ENCODE data around the gene TFIP11.

TFIP11 gene

GRCh38 chr22:26522592-26522991, 10.3 kb upstream of the TFIP11 start:
- no peak overlapping the region for H3K9ac ChIP-seq (ENCODE audit: low read depth, low read length)
- H3K4me1 ChIP-seq (ENCODE audit: control insufficient read depth, insufficient read depth, low read length), result no peaks in the 10 kb centered on the region
- no peaks in the 10 kb centered on the region for H3K9me3 ChIP-seq (ENCODE audit: control insufficient read depth, insufficient read depth, low read length)
- no peaks in the 10 kb centered on the region for H3K27me3 ChIP-seq (ENCODE audit: control insufficient read depth, insufficient read depth, low read length)
- H3K4me3 ChIP-seq (ENCODE audit: low read depth, low read length), result no peak overlapping the region
- peaks cover 20% of the 10 kb centered on the region for H3K36me3 ChIP-seq (ENCODE audit: control insufficient read depth, insufficient read depth, low read length)

GRCh38 chr22:26522012-26522411, 9.7 kb upstream of the TFIP11 start:
- H3K27me3 ChIP-seq (ENCODE audit: control insufficient read depth, insufficient read depth, low read length), result no peaks in the 10 kb centered on the region
- H3K4me3 ChIP-seq (ENCODE audit: low read depth, low read length), result no peak overlapping the region
- no peak overlapping the region for H3K9ac ChIP-seq (ENCODE audit: low read depth, low read length)
- no peaks in the 10 kb centered on the region for H3K9me3 ChIP-seq (ENCODE audit: control insufficient read depth, insufficient read depth, low read length)
- H3K4me1 ChIP-seq (ENCODE audit: control insufficient read depth, insufficient read depth, low read length), result no peaks in the 10 kb centered on the region
- peaks cover 15% of the 10 kb centered on the region for H3K36me3 ChIP-seq (ENCODE audit: control insufficient read depth, insufficient read depth, low read length)

GRCh38 chr22:26517429-26517828, 5.2 kb upstream of the TFIP11 start:
- Histone ChIP-seq H3K4me3 (ENCODE audit: low read depth, low read length) (no peak overlapping the region), H3K9me3 (ENCODE audit: control insufficient read depth, insufficient read depth, low read length) (no peaks in the 10 kb centered on the region), H3K4me1 (ENCODE audit: control insufficient read depth, insufficient read depth, low read length) (peaks cover 3% of the 10 kb centered on the region), H3K9ac (ENCODE audit: low read depth, low read length) (no peak overlapping the region), H3K36me3 (ENCODE audit: control insufficient read depth, insufficient read depth, low read length) (no peaks in the 10 kb centered on the region), H3K27me3 (ENCODE audit: control insufficient read depth, insufficient read depth, low read length) (no peaks in the 10 kb centered on the region)

DNA sequence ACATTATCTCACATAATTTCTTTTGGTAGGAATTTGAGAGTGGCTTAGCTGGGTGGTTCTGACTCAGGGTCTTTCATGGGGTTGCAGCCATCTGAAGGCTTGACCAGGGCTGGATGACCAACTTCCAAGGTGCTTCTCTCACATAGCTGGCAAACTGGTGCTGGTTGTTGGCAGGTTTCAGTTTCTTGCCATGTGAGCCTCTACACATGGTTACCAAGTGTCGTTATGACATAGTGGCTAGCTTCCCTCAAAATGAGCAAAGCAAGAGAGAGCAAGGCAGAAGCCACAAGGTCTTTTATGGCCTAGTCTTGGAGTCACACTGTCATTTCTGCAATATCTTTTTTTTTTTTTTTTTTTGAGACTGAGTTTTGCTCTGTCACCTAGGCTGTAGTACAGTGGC, 4.2 kb upstream of the TFIP11 start:
- H3K4me1 ChIP-seq (ENCODE audit: control insufficient read depth, insufficient read depth, low read length), result peaks cover 3% of the 10 kb centered on the region
- H3K27me3 ChIP-seq (ENCODE audit: control insufficient read depth, insufficient read depth, low read length), result no peaks in the 10 kb centered on the region
- no peaks in the 10 kb centered on the region for H3K9me3 ChIP-seq (ENCODE audit: control insufficient read depth, insufficient read depth, low read length)
- H3K36me3 ChIP-seq (ENCODE audit: control insufficient read depth, insufficient read depth, low read length), result no peaks in the 10 kb centered on the region
- no peak overlapping the region for H3K4me3 ChIP-seq (ENCODE audit: low read depth, low read length)
- no peak overlapping the region for H3K9ac ChIP-seq (ENCODE audit: low read depth, low read length)

DNA sequence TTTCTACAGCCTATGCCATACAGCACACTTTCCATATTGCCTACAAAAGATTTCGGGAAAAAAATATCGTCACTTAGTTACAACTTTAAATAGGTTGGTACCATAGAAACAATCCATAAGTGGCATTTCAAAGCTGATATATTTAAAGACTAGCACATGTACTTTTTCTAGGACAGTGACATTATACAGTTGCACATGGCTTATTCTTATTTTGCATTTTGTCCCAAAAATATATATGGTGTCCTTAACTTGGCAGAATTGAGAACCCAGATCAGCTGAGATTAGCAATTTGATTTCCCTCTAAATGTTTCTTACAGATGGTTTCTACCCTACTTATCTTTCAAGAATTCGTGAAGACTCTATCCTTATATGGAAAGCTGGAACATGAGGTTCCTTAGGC, 3.7 kb upstream of the TFIP11 start:
- H3K4me1 ChIP-seq (ENCODE audit: control insufficient read depth, insufficient read depth, low read length), result peaks cover 7% of the 10 kb centered on the region
- H3K27me3 ChIP-seq (ENCODE audit: control insufficient read depth, insufficient read depth, low read length), result no peaks in the 10 kb centered on the region
- no peaks in the 10 kb centered on the region for H3K36me3 ChIP-seq (ENCODE audit: control insufficient read depth, insufficient read depth, low read length)
- no peaks in the 10 kb centered on the region for H3K9me3 ChIP-seq (ENCODE audit: control insufficient read depth, insufficient read depth, low read length)
- no peak overlapping the region for H3K4me3 ChIP-seq (ENCODE audit: low read depth, low read length)
- no peak overlapping the region for H3K9ac ChIP-seq (ENCODE audit: low read depth, low read length)

DNA sequence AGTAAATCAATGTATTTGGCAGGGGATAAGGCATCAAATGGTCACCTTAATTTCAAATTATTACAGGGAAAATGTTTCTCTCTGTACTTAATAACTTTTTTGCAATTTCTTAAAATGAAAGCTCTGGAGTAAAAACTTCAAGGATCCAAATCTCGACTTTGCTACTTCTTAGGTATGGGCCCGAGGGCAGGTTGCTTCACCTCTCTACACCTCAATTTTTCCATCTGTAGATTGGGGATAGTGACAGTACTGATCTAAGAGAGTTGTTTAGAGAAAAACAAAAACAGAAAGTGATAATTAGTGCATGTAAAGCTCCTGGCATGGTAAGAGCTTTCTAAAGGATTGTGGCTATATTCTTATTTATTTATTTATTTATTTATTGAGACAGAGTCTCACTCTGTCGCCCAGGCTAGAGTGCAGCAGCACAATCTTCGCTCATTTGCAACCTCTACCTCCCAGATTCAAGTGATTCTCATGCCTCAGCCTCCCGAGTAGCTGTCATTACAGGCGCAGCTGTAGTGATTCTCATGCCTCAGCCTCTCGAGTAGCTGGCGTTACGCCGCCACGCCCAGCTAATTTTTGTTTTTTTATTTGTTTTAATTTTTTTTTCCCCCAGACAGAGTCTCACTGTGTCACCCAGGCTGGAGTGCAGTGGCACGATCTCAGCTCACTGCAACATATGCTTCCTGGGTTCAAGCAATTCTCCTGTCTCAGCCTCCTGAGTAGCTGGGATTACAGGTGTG, 2.3 kb upstream of the TFIP11 start:
- Histone ChIP-seq H3K9ac (ENCODE audit: low read depth, low read length) (no peak overlapping the region), H3K27me3 (ENCODE audit: control insufficient read depth, insufficient read depth, low read length) (no peaks in the 10 kb centered on the region), H3K4me1 (ENCODE audit: control insufficient read depth, insufficient read depth, low read length) (peaks cover 7% of the 10 kb centered on the region), H3K9me3 (ENCODE audit: control insufficient read depth, insufficient read depth, low read length) (no peaks in the 10 kb centered on the region), H3K36me3 (ENCODE audit: control insufficient read depth, insufficient read depth, low read length) (peaks cover 8% of the 10 kb centered on the region), H3K4me3 (ENCODE audit: low read depth, low read length) (no peak overlapping the region)

GRCh38 chr22:26513838-26514237, 1.6 kb upstream of the TFIP11 start:
- Histone ChIP-seq H3K9me3 (ENCODE audit: control insufficient read depth, insufficient read depth, low read length) (no peaks in the 10 kb centered on the region), H3K9ac (ENCODE audit: low read depth, low read length) (no peak overlapping the region), H3K36me3 (ENCODE audit: control insufficient read depth, insufficient read depth, low read length) (peaks cover 13% of the 10 kb centered on the region), H3K4me1 (ENCODE audit: control insufficient read depth, insufficient read depth, low read length) (peaks cover 7% of the 10 kb centered on the region), H3K27me3 (ENCODE audit: control insufficient read depth, insufficient read depth, low read length) (no peaks in the 10 kb centered on the region), H3K4me3 (ENCODE audit: low read depth, low read length) (no peak overlapping the region)

GRCh38 chr22:26508148-26508547, 4.1 kb downstream of the TFIP11 start:
- peaks cover 41% of the 10 kb centered on the region for H3K36me3 ChIP-seq (ENCODE audit: control insufficient read depth, insufficient read depth, low read length)
- H3K9ac ChIP-seq (ENCODE audit: low read depth, low read length), result no peak overlapping the region
- no peaks in the 10 kb centered on the region for H3K9me3 ChIP-seq (ENCODE audit: control insufficient read depth, insufficient read depth, low read length)
- no peaks in the 10 kb centered on the region for H3K27me3 ChIP-seq (ENCODE audit: control insufficient read depth, insufficient read depth, low read length)
- H3K4me1 ChIP-seq (ENCODE audit: control insufficient read depth, insufficient read depth, low read length), result peaks cover 8% of the 10 kb centered on the region
- H3K4me3 ChIP-seq (ENCODE audit: low read depth, low read length), result no peak overlapping the region

GRCh38 chr22:26503758-26504157, 8.5 kb downstream of the TFIP11 start:
- Histone ChIP-seq H3K9ac (ENCODE audit: low read depth, low read length) (no peak overlapping the region), H3K4me1 (ENCODE audit: control insufficient read depth, insufficient read depth, low read length) (peaks cover 3% of the 10 kb centered on the region), H3K27me3 (ENCODE audit: control insufficient read depth, insufficient read depth, low read length) (no peaks in the 10 kb centered on the region), H3K9me3 (ENCODE audit: control insufficient read depth, insufficient read depth, low read length) (no peaks in the 10 kb centered on the region), H3K36me3 (ENCODE audit: control insufficient read depth, insufficient read depth, low read length) (peaks cover 52% of the 10 kb centered on the region), H3K4me3 (ENCODE audit: low read depth, low read length) (no peak overlapping the region)

GRCh38 chr22:26502688-26503561, 9.3 kb downstream of the TFIP11 start:
- H3K27me3 ChIP-seq (ENCODE audit: control insufficient read depth, insufficient read depth, low read length), result no peaks in the 10 kb centered on the region
- no peak overlapping the region for H3K9ac ChIP-seq (ENCODE audit: low read depth, low read length)
- H3K9me3 ChIP-seq (ENCODE audit: control insufficient read depth, insufficient read depth, low read length), result no peaks in the 10 kb centered on the region
- no peak overlapping the region for H3K4me3 ChIP-seq (ENCODE audit: low read depth, low read length)
- peaks cover 50% of the 10 kb centered on the region for H3K36me3 ChIP-seq (ENCODE audit: control insufficient read depth, insufficient read depth, low read length)
- peaks cover 3% of the 10 kb centered on the region for H3K4me1 ChIP-seq (ENCODE audit: control insufficient read depth, insufficient read depth, low read length)

DNA sequence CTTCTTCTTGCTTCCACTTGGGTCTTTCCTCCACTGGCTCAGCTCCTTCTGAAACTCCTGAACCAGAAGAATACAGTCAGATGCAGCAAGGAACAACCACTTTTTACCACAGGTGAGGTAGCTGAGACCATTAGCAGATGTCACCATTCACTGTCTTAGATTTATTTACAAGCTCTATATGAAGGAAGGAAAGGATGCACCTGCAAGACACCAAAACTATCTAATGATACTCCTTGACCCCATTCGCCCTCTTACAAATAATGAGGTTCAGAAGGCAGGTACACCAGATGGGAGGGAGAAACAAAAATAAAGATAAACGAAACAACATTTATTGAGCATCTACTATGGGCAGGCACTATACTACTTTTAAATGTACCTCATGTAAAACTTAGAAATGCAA, 10.3 kb downstream of the TFIP11 start:
- H3K4me1 ChIP-seq (ENCODE audit: control insufficient read depth, insufficient read depth, low read length), result peaks cover 3% of the 10 kb centered on the region
- H3K27me3 ChIP-seq (ENCODE audit: control insufficient read depth, insufficient read depth, low read length), result no peaks in the 10 kb centered on the region
- H3K9me3 ChIP-seq (ENCODE audit: control insufficient read depth, insufficient read depth, low read length), result no peaks in the 10 kb centered on the region
- peaks cover 52% of the 10 kb centered on the region for H3K36me3 ChIP-seq (ENCODE audit: control insufficient read depth, insufficient read depth, low read length)
- H3K9ac ChIP-seq (ENCODE audit: low read depth, low read length), result no peak overlapping the region
- no peak overlapping the region for H3K4me3 ChIP-seq (ENCODE audit: low read depth, low read length)

DNA sequence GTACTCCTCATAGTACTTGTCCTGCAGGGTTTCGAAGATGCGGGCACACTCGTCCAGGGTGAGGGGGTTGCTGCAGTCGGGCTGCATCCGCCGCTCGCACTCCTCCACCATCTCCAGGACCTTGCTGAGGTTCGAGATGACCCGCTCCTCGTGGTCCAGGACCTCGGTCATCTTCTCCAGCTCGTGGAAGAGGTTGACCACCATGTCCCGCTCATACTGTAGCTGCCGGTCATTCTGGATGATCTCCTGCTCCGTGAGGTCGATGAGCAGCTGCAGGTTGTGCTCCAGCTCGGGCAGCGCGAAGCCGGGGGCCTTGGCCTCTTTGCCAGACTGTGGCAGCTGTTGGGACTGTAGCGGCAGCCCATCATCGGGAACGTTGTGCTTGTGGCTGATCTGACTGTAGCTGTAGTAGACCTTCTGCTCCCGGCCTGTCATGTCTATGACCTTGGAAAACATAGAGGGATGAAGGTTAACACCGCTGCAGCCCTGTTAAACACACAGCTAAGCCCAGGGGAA, 13.0 kb downstream of the TFIP11 start:
- Histone ChIP-seq H3K9me3 (ENCODE audit: control insufficient read depth, insufficient read depth, low read length) (no peaks in the 10 kb centered on the region), H3K4me3 (ENCODE audit: low read depth, low read length) (no peak overlapping the region), H3K36me3 (ENCODE audit: control insufficient read depth, insufficient read depth, low read length) (peaks cover 56% of the 10 kb centered on the region), H3K27me3 (ENCODE audit: control insufficient read depth, insufficient read depth, low read length) (no peaks in the 10 kb centered on the region), H3K9ac (ENCODE audit: low read depth, low read length) (no peak overlapping the region), H3K4me1 (ENCODE audit: control insufficient read depth, insufficient read depth, low read length) (peaks cover 3% of the 10 kb centered on the region)

All from iPS-15b (cell line).